HG02973 (cell line): Measurements from ENCODE around the gene CH25H.
"Not testable (repeated sequence)": the region's sequence is repeated elsewhere in the genome, so short reads cannot be mapped to it uniquely, and the experiment has no call there.

ENCODE experiments used
- ATAC-seq: cut with Tn5 transposase; IDR thresholded peaks from one replicate; pipeline ENCODE4 v1.9.1; 2021; ENCODE audit warnings: moderate library complexity; ENCODE audit not compliant: unreplicated experiment

The CH25H gene

DNA sequence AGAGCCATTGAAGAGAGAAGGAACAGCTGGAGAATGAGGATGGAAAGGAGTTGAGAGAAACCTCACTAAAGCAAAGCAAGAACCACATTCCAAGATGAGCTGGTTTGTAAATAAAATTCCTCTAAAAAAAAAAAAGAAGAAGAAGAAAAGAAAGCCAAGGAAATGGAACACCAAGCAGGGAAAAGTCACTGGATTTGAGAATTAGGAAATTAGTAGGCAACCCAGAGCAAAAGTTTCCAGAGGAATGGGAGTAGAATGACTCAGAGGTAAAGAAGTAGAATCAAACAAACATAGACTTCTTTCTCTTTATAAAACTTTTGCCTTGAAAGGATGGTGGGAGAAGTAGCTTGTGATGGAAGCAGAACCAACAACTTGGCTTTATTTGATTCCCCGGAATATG, 3.9 kb downstream of the CH25H start:
- no peak for ATAC-seq

DNA sequence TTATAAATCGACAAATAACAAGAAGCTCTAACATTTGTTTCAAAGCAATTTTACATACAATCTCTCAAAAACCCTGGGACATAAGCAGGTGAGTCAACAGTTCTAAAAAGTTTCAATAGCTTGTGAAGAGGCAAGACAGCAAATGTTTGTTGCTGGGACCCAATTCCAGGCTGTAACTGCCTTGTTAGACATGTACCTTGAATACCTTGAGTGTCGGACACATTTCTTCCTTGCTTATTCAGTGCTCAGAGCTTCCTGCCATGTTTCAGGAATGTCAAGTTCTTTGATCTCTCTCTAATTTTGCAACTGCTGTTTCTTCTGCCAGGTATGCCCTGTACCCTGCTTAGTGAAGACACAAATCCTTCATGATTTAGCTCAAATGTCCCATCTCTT, 5.1 kb downstream of the CH25H start:
- ATAC-seq = no peak

GRCh38 chr10:89201345-89202032, 5.6 kb downstream of the CH25H start:
- ATAC-seq = no peak

DNA sequence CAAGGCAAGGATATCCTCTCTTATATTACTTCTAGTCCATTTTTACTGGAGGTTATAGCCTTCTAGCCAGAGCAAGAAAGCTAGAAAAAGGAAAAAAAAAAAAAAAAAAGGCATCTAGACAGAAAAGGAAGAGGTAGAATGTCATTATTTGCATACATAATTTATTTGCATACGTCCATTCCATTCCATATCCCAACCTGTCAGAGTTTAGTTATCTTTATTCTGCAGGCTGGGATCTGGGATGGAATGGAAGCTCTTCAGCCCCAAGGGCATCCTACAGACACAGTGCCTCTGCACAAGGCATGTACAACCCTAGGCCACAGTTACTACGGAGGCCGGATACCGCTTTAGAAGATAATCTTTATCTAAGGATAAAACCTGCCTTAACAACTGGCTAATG, 9.6 kb downstream of the CH25H start:
- no peak for ATAC-seq

GRCh38 chr10:89191301-89191700, 15.8 kb downstream of the CH25H start:
- not testable (repeated sequence) for ATAC-seq

DNA sequence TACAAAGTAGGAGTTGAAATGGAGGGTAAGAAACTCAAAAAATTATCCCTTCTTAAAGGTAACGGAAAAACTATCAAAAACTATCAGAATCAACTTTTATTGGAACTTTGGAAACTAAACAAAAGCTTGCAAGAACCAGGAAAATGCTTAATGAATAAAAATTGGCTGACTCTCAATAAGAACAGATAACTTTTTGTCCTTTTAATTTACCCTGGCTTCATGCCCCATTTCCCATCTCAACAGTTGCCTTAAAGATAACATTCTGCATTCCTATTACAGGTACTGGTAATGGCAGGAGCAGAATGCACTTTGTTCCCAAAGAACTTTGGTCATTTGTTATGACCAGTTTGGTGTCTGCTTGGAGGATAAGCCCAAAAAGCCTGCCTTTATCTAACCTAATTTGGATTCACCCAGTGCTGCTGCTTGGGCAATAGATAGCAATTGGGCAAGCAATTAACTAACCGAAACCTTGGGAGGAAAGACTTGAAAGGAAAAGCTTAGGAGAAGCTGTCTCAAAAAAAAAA, 17.8 kb downstream of the CH25H start:
- ATAC-seq = no peak

GRCh38 chr10:89185658-89186057, 21.5 kb downstream of the CH25H start:
- ATAC-seq = no peak

DNA sequence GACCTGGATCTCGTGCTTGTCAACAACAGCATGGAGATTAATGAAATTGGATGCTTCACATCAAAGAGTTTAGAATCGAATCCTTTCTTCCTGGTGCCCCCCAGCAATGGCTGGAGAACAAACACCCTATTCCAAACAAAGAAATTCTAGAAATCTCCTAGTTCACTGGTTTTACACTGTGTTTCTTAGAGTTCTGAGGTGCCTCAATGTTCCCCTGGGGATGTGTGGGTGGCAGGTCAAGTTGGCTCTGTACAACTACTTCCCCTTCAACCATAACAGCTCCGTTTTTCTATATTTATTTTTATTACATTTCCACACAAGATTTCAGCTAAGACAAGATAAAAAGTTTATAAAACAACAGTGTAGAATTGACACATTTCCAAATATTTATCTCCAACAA, 22.5 kb downstream of the CH25H start:
- no peak for ATAC-seq

- no peak for ATAC-seq
Observed at GRCh38 chr10:89183571-89183970, 23.5 kb downstream of the CH25H start.

DNA sequence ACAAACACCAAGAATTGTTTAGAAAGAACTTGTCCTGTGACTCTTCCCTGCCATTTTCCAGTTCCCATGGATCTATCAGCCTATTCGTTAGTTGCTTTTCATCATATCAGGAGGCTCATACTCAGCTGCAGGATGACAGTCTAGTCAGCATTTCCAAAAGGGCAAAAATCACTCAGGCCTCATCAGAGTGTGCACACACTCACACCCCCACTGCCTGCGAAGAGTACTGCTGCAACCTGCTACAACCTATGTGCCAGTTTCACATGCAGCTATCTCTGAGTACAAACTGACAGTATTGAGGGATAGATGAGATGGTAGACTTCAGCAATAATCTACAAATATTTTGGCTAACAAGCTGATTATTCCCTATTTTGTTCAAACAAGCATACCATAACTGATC, 24.2 kb downstream of the CH25H start:
- ATAC-seq = no peak

DNA sequence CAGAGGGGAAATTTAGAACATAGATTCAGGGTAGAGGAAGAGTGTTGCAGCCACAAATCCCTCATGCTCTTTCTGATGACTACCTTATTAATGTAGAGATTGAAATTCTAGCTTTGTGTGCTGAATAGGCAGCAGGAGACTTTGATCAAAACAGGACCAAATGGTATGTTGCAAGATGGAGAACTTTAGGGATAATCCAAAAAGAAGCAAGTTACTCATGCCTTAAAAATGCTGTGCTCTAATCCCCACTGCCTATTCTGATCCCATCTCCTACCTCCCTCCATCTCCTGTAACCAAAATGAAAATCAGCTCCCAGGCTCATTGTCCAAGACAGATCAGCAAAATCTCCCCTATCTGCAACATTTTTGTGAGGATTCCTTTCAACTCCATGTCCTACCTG, 31.3 kb downstream of the CH25H start:
- ATAC-seq = no peak

DNA sequence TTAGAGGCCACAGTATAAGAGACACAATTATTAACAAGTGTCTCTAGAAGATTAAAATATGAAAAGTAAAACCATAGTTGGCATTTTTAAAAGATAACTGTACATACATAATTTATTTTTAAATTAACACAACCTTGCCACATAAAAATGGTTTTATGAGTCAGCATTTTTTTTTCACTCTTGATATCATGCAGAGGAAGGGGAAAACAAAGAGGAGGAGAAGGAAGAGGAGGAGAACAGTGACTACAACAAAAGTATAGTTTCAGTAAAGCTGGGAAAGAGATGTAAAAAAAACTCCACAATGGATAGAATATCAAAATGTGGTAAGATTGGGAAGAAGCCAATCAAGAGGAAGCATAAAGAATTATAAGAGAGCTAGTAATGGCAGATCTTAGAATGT, 34.0 kb downstream of the CH25H start:
- no peak for ATAC-seq

DNA sequence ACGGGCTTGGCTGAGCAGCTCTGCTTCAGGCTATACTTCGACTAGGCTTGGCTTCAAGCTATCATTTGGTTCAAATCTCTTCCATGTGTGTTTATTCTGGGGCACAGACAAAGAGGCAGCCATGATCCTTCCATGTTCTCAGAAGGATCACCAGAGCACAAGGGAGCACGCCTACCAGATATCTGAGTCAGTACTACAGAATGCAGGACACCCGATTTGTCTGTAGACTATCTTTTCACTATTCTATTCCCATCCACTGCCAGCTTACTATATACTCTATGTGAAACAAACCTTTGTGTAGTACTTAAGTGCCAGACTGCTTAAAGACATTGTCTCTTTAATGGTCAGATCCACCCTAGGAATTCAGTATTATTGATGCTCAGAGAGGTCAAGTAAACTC, 35.1 kb downstream of the CH25H start:
- ATAC-seq = no peak

- ATAC-seq = no peak
Observed at GRCh38 chr10:89171263-89171872, 35.7 kb downstream of the CH25H start.

DNA sequence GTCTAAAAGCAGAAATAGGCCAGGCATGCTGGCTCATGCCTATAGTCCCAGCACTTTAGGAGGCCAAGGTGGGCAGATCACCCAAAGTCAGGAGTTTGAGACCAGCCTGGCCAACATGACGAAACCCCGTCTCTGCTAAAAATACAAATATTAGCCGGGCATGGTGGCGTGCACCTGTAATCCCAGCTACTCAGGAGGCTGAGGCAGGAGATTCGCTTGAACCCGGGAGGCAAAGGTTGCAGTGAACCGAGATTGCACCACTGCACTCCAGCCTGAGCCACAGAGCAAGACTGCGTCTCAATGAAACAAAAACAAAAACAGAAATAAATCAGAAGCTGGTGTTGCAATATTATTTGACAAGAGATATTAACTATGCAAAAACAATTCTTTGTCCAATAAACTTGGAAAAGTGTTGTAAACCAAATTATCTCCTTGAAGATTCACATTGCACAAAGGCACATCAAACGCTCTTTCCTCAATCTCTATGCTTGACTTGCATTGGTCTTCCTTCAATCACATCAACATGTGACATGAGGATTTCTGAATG, 38.7 kb downstream of the CH25H start:
- not testable (repeated sequence) for ATAC-seq

DNA sequence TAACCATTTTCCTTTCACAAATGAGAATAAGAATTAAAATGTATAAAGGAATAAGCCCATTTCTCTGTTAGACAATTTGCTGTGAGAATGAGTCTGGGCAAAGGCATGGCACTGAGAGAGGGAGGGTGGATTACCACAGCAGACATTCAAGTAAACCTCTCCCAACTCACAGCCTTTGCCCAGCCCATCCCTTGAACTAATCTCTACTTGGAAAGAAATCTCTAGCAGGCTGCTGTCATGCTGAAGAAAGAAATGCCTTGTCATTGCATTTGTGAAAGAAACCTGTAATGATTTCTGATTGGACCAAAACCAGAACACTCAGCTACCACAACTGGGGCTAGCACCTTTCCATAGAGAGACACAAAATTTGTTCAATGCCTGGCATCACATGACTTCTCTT, 39.2 kb downstream of the CH25H start:
- ATAC-seq = no peak

- no peak for ATAC-seq
Observed at GRCh38 chr10:89165923-89166322, 41.2 kb downstream of the CH25H start.

DNA sequence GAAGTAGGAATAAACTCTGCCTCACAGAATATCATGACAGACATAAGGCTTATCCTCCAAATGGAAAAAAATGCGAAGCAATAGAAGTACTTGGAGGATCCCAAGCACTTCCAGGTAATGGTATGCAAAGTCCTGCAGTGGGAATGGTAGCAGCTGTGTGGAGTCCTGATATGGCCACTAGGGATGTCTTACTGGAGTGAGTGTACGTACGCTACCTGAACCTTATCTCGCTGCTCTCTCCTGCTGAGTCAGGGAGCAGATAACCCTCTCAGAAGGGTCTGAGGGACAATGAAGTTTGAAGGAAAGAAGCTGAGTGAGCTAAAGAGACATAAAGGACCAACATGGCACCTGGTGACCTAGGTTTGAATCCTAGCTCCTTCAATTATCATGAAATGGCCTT, 42.2 kb downstream of the CH25H start:
- no peak for ATAC-seq

- ATAC-seq = no peak
Observed at GRCh38 chr10:89164080-89164479, 43.0 kb downstream of the CH25H start.

DNA sequence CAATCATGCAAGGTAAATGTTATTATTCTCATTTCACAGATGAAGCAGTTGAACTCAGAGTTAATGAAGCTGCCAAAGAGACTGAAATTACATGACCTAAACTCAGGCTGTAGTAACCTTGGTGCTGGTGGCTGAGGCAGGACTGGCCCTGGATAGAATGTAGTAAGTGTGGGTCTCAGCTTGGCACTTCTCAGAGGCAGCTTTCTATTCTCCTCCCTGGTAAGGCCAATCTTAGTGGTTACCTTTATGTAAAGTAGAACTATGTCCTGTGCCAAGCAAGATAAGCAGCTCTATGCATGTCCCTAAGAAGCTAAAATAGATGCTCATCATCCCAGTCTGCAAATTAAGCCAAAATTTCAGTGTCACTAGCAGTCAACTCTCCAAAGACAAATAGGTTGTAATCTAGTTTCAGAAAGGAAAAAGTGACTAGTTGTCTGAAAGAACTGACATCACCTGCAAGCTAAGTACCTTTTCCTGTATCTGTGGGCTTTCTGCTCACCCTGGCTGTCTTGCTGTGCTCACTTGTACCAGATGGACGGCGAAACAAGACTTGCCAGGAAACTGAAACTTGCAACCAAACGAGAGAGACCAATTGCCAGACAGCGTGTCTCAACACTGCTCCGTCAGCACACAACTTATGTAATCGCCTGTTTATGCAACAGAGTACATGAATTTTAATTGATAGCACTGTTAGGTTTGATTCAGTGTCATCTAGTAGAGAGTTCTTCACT, 43.7 kb downstream of the CH25H start:
- ATAC-seq = peak; percentile 98

GRCh38 chr10:89162596-89162995, 44.5 kb downstream of the CH25H start:
- ATAC-seq = no peak

GRCh38 chr10:89160339-89160738, 46.8 kb downstream of the CH25H start:
- ATAC-seq = no peak
